GM19043 (cell line): Measurements from ENCODE around the gene GPAT3.

Experiments used
- ATAC-seq: cut with Tn5 transposase; IDR thresholded peaks from one replicate; pipeline ENCODE4 v1.9.1; 2021; ENCODE audit warnings: low read depth; ENCODE audit not compliant: unreplicated experiment

The GPAT3 gene

DNA sequence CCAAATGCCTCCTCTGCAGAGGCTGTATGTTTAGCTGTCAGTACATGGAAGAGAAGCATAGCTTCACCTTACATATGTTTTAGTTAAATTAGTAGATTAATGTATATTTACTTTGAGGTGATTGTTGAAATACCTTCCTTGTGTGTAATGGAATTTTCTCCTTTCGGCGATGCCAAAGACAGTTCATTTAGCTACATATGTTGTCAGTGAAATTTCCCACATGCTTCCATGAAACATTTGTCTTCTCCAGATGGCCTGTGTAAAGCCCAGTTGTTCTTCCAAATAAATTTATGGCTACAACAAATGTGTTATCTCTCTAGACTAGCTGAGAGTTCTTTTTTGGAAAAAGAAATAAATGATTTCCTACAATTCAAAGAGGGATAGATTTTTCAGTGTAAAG, 95.2 kb downstream of the GPAT3 start:
- ATAC-seq: no peak

DNA sequence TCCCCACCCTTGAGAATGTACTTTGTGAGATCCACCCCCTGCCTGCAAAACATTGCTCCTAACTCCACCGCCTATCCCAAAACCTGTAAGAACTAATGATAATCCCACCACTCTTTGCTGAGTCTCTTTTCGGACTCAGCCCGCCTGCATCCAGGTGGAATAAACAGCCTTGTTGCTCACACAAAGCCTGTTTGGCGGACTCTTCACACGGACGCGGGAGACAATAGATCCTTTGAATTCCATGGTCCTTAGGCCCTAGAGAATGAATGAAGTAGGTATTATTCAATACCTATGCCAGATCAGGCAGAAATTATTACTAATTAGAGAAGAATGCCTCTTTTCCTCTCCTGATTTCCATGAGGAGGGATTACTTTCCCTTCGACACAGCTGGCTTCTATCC, 101.0 kb downstream of the GPAT3 start:
- no peak for ATAC-seq

DNA sequence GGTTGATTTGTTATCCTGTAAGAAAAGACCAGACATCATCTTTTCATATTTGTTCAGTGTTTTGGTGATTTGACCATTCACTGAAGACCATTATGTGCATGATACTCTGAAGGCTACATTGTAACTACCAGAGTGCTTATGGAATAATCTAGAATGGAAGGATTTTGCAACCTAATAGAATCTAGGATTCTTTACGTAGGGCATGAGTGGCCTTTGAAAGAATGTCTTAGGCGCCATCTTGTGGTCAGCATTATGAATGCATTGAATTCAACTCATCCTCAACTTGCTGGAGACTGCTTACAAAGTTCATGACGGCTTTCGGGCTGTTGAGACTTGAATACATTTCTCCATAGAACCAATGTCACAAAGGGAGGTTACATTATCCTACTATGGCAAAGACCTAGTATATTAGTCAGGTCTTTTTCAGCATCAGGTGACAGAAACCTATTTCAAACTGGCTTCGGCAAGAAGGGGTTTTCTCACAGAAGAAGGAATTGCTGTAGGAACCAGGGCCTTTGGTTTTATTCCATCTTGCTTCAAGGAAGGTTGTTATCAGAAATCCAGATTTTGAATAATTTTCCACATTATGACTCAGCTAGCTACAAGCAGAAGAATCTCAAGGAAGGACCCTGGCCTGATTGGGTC, 104.1 kb downstream of the GPAT3 start:
- peak; percentile 78 for ATAC-seq

DNA sequence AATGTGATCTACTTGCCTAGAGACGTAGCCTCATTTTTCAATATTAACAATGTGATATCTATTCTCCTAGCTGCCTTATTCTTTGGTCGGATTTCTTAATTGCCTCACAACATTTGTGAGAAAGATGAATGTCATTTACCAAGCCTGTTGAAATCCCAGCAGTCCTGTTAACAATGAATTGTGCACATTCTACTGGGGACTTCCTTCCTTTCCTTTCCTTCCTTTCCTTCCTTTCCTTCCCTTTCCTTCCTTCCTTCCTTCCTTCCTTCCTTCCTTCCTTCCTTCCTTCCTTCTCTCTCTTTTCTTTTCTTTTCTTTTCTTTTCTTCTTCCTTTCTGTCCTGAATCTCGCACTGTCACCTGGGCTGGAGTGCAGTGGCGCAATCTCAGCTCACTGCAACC, 107.1 kb downstream of the GPAT3 start:
- ATAC-seq: no peak

DNA sequence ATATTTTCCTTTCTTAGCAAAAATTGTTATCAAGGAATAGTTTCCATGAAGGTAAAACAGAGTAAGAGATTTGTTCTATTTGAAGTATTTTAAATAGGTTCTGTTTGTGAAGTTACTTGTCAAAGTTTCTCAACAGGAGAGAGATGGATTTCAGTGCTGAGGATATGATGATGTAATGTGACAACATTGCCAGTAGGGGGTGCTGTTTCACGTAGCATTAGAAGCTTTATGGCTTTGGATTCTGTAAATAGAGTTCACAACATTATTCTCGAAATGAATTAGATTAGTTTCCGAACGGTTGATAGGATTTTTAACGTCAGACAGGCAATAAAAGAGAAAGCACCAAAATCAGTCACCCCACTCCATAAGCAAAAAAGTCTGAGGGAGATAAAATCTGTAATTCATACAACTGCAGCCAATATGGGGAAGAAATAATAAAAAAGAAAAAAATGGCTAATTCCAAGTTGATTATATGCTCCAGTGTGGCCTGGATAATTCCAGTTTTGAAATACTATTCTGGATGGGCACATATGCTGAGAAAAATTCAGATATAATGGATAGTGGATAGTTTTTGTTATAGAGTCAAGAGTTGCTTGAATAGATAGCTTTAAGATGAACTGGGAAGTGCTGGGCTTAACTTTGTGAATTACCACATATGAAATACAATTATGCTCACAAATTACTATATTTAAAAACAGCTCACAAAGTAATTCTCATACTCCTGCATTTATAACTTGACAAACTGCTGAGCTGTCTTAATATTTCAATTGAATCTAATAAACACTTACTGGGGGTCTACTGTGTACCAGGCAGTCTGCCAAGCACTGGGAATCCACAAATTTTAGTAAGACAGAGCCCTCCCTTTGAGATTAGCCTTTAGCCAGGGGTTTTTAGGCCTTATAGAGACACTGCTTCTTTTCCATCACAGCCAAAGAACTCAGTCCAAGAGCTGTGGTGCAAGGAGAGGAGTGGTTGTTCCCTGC, 109.1 kb downstream of the GPAT3 start:
- ATAC-seq: no peak

DNA sequence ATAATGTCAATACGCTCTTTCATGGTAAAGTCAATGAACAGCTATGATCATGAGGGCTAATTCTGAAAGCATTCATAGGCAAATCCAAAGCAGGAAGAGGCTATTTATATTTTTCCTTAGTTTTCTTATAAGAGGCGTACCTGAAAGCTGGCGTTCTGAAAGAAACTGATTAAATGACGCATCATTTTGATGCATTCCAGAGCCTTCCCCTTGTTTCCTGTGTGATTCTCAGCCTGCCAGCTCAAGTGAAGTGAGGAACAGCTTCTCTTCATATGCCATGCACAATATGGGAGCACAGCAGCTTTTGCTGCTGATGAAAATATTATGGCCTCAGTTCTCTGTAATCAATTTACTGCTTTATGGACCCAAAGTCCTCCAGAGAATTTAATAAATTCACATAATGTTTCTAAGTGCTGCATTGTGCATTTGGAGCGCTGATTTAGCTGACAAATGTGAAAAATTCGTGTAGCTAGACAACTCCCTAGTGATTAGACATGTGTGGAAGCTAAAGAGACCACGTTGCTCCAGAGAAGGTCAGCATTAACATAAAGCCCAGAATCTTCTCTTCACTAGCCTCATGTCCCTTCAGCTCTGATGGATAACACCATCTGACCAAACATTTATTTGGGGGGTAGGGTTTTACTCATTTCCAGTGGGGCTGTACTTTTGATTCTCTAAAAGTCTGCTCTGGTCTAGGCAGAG, 110.8 kb downstream of the GPAT3 start:
- no peak for ATAC-seq

DNA sequence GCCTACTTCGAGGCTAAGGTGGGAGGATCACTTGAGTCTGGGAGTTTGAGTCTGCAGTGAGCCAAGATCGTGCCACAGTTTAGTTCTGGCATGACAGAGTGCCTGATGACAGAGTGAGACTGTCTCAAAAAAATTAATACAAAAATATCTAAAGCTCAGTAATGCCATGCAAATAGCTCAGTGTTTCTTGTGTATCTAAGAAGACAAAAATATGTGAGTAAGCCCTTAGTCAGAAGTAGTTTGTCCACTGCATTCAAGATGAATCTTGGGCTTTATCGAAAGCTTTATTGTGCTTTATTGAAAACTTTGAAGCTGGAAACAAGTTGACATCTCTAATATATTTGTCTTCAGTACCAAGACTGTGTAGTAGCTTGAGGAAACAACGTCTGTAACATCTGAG, 115.9 kb downstream of the GPAT3 start:
- ATAC-seq: no peak
